OCI-LY1 (cell line): Measurements from ENCODE around the gene TPRG1.

Experiments
- H2AFZ ChIP-seq: fragments of 200-600 bp; sonication (generic), shearing (Covaris generic); 2 replicates; pipeline ENCODE4 v1.6.0; 2014; ENCODE audit warnings: antibody characterized with exemption, mild to moderate bottlenecking, low read length
- H3F3A ChIP-seq: fragments of 200-600 bp; sonication (generic), shearing (Covaris generic); 2 replicates; pipeline ENCODE4 v1.6.0; 2014; ENCODE audit warnings: mild to moderate bottlenecking, antibody characterized with exemption, low read length, moderate library complexity; ENCODE audit not compliant: insufficient read depth
- H3K27ac ChIP-seq: fragments of 200-600 bp; sonication (generic); 2 replicates; pipeline ENCODE4 v1.5.1; 2014; ENCODE audit warnings: low read length, mixed run types, mild to moderate bottlenecking, low read depth; ENCODE audit not compliant: poor library complexity, severe bottlenecking
- H3K27me3 ChIP-seq: fragments of 200-600 bp; sonication (generic); 2 replicates; pipeline ENCODE4 v1.6.0; 2014; ENCODE audit warnings: antibody characterized with exemption, mild to moderate bottlenecking, low read length, moderate library complexity; ENCODE audit not compliant: insufficient read depth
- H3K36me3 ChIP-seq: fragments of 200-600 bp; sonication (generic); 2 replicates; pipeline ENCODE4 v1.6.1; 2014; ENCODE audit warnings: mild to moderate bottlenecking, antibody characterized with exemption, low read length, moderate library complexity, mixed read lengths; ENCODE audit not compliant: insufficient read depth
- H3K4me1 ChIP-seq: fragments of 200-600 bp; sonication (generic); 2 replicates; pipeline ENCODE4 v1.5.1; 2014; ENCODE audit warnings: mild to moderate bottlenecking, low read length, moderate library complexity; ENCODE audit not compliant: insufficient read depth, severe bottlenecking
- H3K4me2 ChIP-seq: fragments of 200-600 bp; sonication (generic), shearing (Covaris generic); 2 replicates; pipeline ENCODE4 v1.6.1; 2014; ENCODE audit warnings: low read length
- H3K4me3 ChIP-seq: fragments of 200-600 bp; sonication (generic); 2 replicates; pipeline ENCODE4 v1.5.1; 2014; ENCODE audit warnings: low read length, low read depth, mild to moderate bottlenecking, mixed read lengths; ENCODE audit not compliant: poor library complexity, severe bottlenecking
- H3K79me2 ChIP-seq: fragments of 200-600 bp; shearing (Covaris generic); 2 replicates; pipeline ENCODE4 v1.6.1; 2016; ENCODE audit warnings: mixed run types, low read length, mixed read lengths; ENCODE audit not compliant: insufficient read depth
- H3K9ac ChIP-seq: fragments of 200-600 bp; sonication (generic), shearing (Covaris generic); 2 replicates; pipeline ENCODE4 v1.6.1; 2014; ENCODE audit warnings: mild to moderate bottlenecking, low read length, mixed read lengths
- H3K9me2 ChIP-seq: fragments of 200-600 bp; sonication (generic), shearing (Covaris generic); 2 replicates; pipeline ENCODE4 v1.6.1; 2014; ENCODE audit warnings: low read depth, mild to moderate bottlenecking, low read length, mixed read lengths
- H3K9me3 ChIP-seq: fragments of 200-600 bp; shearing (Covaris generic); 2 replicates; pipeline ENCODE4 v1.6.1; 2014; ENCODE audit warnings: low read length, mixed read lengths
- H4K20me1 ChIP-seq: fragments of 200-600 bp; sonication (generic), shearing (Covaris generic); 2 replicates; pipeline ENCODE4 v1.6.0; 2016; ENCODE audit warnings: mild to moderate bottlenecking, low read length; ENCODE audit not compliant: insufficient read depth
- EZH2 ChIP-seq: fragments of 200-600 bp; sonication (generic), shearing (Covaris generic); IDR thresholded peaks from 2 replicates; pipeline ENCODE4 v1.8.0; 2017; ENCODE audit warnings: borderline replicate concordance, mixed run types, mild to moderate bottlenecking, antibody characterized with exemption, low read length, moderate library complexity, mixed read lengths
- TF ChIP-seq, protein P1 (sequence below): fragments of 200-600 bp; sonication (generic), shearing (Covaris generic); IDR thresholded peaks from 2 replicates; pipeline ENCODE4 v1.5.1; 2017; ENCODE audit warnings: mild to moderate bottlenecking, antibody characterized with exemption, low read length, moderate library complexity, mixed read lengths

TPRG1 gene

DNA sequence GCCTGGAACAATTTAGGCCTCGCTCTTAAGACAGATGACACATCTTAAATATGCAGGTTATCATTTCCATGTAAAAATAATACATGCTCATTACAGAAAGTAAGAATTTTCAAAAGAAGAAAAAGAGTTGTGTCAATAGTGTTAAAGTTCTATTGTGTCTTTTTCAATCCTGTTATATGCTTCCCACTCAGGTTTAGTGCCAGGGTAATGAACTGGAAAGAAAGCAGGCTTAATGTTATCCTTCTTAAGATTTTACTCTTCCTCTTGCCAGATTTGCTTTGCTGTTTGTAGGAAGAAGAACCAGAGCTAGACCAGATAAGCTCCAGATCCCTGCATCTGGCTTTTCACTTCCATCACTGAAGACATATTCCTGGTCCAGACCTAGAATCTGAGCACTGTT is 128.6 kb downstream of the TPRG1 start:
- Histone ChIP-seq H3K4me1 (no peaks in the 10 kb centered on the region), H3K4me2 (no peak overlapping the region), H3K4me3 (no peak overlapping the region), H3F3A (no peaks in the 10 kb centered on the region), H4K20me1 (no peaks in the 10 kb centered on the region), H3K9ac (no peak overlapping the region), H3K36me3 (no peaks in the 10 kb centered on the region), H3K9me3 (no peaks in the 10 kb centered on the region), H3K79me2 (no peaks in the 10 kb centered on the region), H3K27me3 (no peaks in the 10 kb centered on the region), H2AFZ (no peak overlapping the region), H3K9me2 (no peaks in the 10 kb centered on the region), H3K27ac (no peak overlapping the region)
- TF ChIP-seq, protein P1, sequence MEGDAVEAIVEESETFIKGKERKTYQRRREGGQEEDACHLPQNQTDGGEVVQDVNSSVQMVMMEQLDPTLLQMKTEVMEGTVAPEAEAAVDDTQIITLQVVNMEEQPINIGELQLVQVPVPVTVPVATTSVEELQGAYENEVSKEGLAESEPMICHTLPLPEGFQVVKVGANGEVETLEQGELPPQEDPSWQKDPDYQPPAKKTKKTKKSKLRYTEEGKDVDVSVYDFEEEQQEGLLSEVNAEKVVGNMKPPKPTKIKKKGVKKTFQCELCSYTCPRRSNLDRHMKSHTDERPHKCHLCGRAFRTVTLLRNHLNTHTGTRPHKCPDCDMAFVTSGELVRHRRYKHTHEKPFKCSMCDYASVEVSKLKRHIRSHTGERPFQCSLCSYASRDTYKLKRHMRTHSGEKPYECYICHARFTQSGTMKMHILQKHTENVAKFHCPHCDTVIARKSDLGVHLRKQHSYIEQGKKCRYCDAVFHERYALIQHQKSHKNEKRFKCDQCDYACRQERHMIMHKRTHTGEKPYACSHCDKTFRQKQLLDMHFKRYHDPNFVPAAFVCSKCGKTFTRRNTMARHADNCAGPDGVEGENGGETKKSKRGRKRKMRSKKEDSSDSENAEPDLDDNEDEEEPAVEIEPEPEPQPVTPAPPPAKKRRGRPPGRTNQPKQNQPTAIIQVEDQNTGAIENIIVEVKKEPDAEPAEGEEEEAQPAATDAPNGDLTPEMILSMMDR = no peak
- no peak for TF ChIP-seq EZH2

DNA sequence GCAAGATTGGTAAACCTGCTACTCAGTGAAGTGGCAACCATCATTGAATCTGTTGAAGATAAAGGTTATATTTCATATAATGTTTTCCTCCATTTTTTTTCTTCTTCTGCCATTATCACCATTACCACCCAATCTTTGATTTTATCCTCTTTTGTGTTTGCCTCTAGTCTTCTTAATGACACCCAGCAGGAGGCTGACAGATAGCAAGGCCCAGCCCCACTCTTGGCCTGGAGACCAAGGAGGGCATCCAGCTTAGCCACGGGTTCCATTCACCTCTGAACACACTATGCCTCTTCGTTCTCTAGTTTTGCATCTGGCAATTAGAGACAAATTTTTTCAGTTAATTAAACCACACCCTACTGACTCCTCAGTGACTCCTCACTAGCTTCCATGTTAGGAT is 129.7 kb downstream of the TPRG1 start:
- no peak overlapping the region for H3K4me2 ChIP-seq
- H3F3A ChIP-seq = no peaks in the 10 kb centered on the region
- no peaks in the 10 kb centered on the region for H3K9me2 ChIP-seq
- H3K4me1 ChIP-seq = no peaks in the 10 kb centered on the region
- no peaks in the 10 kb centered on the region for H3K79me2 ChIP-seq
- no peaks in the 10 kb centered on the region for H3K27me3 ChIP-seq
- no peak overlapping the region for H2AFZ ChIP-seq
- H3K36me3 ChIP-seq = no peaks in the 10 kb centered on the region
- no peaks in the 10 kb centered on the region for H4K20me1 ChIP-seq
- no peak for TF ChIP-seq EZH2
- TF ChIP-seq, protein P1 = no peak
- H3K9me3 ChIP-seq = no peaks in the 10 kb centered on the region
- no peak overlapping the region for H3K27ac ChIP-seq
- no peak overlapping the region for H3K4me3 ChIP-seq
- no peak overlapping the region for H3K9ac ChIP-seq

DNA sequence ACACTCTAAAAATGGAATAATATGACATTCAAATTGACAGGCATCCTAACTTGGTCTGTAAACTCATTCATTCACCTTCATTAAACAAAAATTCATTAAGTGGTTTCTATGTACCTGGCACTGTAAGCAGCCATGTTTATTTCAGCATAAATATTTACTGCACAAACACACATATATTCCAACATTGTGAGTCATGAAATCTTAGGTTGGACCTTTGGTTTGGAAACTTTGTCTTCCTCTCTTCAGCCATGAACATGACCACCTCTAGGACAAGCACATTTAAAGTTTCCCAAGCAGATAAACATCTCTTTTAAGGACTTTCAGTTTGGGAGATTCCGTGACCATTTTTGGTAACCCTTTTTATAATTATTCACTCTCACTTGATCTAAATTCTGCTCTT is 131.8 kb downstream of the TPRG1 start:
- Histone ChIP-seq H3K4me1 (no peaks in the 10 kb centered on the region), H3K27ac (no peak overlapping the region), H4K20me1 (no peaks in the 10 kb centered on the region), H3K4me2 (no peak overlapping the region), H3K79me2 (no peaks in the 10 kb centered on the region), H2AFZ (no peak overlapping the region), H3K4me3 (no peak overlapping the region), H3K9ac (no peak overlapping the region), H3K9me2 (no peaks in the 10 kb centered on the region), H3K9me3 (no peaks in the 10 kb centered on the region), H3K36me3 (no peaks in the 10 kb centered on the region), H3F3A (no peaks in the 10 kb centered on the region), H3K27me3 (no peaks in the 10 kb centered on the region)
- no peak for TF ChIP-seq EZH2
- TF ChIP-seq, protein P1 = no peak
